ENCODE data around the gene NXPE1.
A peak's percentile ranks its signal among the peaks of the same experiment; 100 is the strongest.

The NXPE1 gene

GRCh38 chr11:114562166-114562916 is 2.7 kb upstream of the NXPE1 start:
- peak; percentile 31 for DNase-seq (ENCODE audit: low read depth)

- no peak for DNase-seq (ENCODE audit: low read depth)
Measured at GRCh38 chr11:114556135-114556534, 3.5 kb downstream of the NXPE1 start.

GRCh38 chr11:114553642-114554041 is 6.0 kb downstream of the NXPE1 start:
- no peak for DNase-seq (ENCODE audit: low read depth)

- no peak for DNase-seq (ENCODE audit: low read depth)
Measured at GRCh38 chr11:114551060-114551459, 8.6 kb downstream of the NXPE1 start.

- no peak for DNase-seq (ENCODE audit: low read depth)
Measured at GRCh38 chr11:114525682-114526081, 34.0 kb downstream of the NXPE1 start.

GRCh38 chr11:114524122-114524521 is 35.6 kb downstream of the NXPE1 start:
- DNase-seq (ENCODE audit: low read depth): no peak

- DNase-seq (ENCODE audit: low read depth): no peak
Measured at GRCh38 chr11:114522818-114523217, 36.9 kb downstream of the NXPE1 start.

- DNase-seq (ENCODE audit: low read depth): no peak
Measured at GRCh38 chr11:114511538-114511937, 48.1 kb downstream of the NXPE1 start.

GRCh38 chr11:114511079-114511478 is 48.6 kb downstream of the NXPE1 start:
- no peak for DNase-seq (ENCODE audit: low read depth)

GRCh38 chr11:114501901-114502300 is 57.8 kb downstream of the NXPE1 start:
- no peak for DNase-seq (ENCODE audit: low read depth)

- DNase-seq (ENCODE audit: low read depth): no peak
Measured at GRCh38 chr11:114499756-114500155, 59.9 kb downstream of the NXPE1 start.

- no peak for DNase-seq (ENCODE audit: low read depth)
Measured at GRCh38 chr11:114496915-114497314, 62.8 kb downstream of the NXPE1 start.

- no peak for DNase-seq (ENCODE audit: low read depth)
Measured at GRCh38 chr11:114483929-114484328, 75.8 kb downstream of the NXPE1 start.

GRCh38 chr11:114482114-114482513 is 77.6 kb downstream of the NXPE1 start:
- no peak for DNase-seq (ENCODE audit: low read depth)

- DNase-seq (ENCODE audit: low read depth): no peak
Measured at GRCh38 chr11:114479331-114479730, 80.3 kb downstream of the NXPE1 start.

- no peak for DNase-seq (ENCODE audit: low read depth)
Measured at GRCh38 chr11:114478768-114479167, 80.9 kb downstream of the NXPE1 start.

- no peak for DNase-seq (ENCODE audit: low read depth)
Measured at GRCh38 chr11:114478001-114478410, 81.7 kb downstream of the NXPE1 start.

- DNase-seq (ENCODE audit: low read depth): no peak
Measured at GRCh38 chr11:114472661-114473060, 87.0 kb downstream of the NXPE1 start.
